Keratinocyte (primary cell): ENCODE measurements around the gene PPA2.

Experiments used
- EZH2 ChIP-seq: IDR thresholded peaks from one replicate; pipeline ENCODE4 v1.6.1; 2012; ENCODE audit warnings: inconsistent platforms, mild to moderate bottlenecking, low read length, moderate library complexity
- TF ChIP-seq, protein P1 (sequence below), 3 experiments: IDR thresholded peaks in 1 of 3; conservative IDR thresholded peaks in 1 of 3; optimal IDR thresholded peaks in 1 of 3; 2 replicates in 2 of 3; 3 replicates in 1 of 3; pipeline versions ENCODE3 to v1.5.1; 2011; ENCODE audit warnings: low read length in 3 of 3, mild to moderate bottlenecking in 3 of 3, moderate library complexity in 2 of 3, control low read depth in 1 of 3, inconsistent platforms in 1 of 3; ENCODE audit not compliant: insufficient read depth in 2 of 3; ENCODE audit errors: extremely low read depth in 1 of 3

DNA sequence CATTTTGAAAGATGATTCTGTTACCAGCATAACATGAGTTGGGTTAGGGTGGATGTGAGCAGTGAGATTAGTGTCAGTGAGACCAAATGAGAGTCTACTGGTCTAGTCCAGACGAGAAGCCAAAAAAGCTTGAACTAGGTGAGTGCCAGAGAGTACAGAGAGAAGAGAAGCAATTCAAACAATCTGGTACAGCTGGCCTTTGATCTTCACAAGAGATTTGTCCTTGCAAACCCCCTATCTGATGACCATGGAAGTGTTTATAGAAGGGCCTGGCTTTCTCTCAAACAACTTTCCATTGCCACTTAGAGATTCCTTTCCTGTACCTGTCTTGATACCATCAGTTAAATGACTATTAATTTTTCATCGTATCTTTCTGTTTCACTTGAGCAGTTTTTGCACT, 128.5 kb downstream of the PPA2 start:
- TF ChIP-seq, protein P1, sequence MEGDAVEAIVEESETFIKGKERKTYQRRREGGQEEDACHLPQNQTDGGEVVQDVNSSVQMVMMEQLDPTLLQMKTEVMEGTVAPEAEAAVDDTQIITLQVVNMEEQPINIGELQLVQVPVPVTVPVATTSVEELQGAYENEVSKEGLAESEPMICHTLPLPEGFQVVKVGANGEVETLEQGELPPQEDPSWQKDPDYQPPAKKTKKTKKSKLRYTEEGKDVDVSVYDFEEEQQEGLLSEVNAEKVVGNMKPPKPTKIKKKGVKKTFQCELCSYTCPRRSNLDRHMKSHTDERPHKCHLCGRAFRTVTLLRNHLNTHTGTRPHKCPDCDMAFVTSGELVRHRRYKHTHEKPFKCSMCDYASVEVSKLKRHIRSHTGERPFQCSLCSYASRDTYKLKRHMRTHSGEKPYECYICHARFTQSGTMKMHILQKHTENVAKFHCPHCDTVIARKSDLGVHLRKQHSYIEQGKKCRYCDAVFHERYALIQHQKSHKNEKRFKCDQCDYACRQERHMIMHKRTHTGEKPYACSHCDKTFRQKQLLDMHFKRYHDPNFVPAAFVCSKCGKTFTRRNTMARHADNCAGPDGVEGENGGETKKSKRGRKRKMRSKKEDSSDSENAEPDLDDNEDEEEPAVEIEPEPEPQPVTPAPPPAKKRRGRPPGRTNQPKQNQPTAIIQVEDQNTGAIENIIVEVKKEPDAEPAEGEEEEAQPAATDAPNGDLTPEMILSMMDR (optimal IDR thresholded peaks at IDR 0.05 in 1 of 3, IDR thresholded peaks at IDR 0.05 in 1 of 3, conservative IDR thresholded peaks at IDR 0.05 in 1 of 3; ENCODE audit: extremely low read depth in 1 of 3, insufficient read depth in 2 of 3, low read length in 3 of 3) = no peak
- TF ChIP-seq EZH2 = no peak
